HG02678 (cell line): Measurements from ENCODE around the gene ADGRG1.
A peak's percentile ranks its signal among the peaks of the same experiment; 100 is the strongest.

Experiments used
- ATAC-seq: cut with Tn5 transposase; IDR thresholded peaks from one replicate; pipeline ENCODE4 v1.9.1; 2021; ENCODE audit warnings: mild to moderate bottlenecking, moderate library complexity; ENCODE audit not compliant: unreplicated experiment

The ADGRG1 gene

DNA sequence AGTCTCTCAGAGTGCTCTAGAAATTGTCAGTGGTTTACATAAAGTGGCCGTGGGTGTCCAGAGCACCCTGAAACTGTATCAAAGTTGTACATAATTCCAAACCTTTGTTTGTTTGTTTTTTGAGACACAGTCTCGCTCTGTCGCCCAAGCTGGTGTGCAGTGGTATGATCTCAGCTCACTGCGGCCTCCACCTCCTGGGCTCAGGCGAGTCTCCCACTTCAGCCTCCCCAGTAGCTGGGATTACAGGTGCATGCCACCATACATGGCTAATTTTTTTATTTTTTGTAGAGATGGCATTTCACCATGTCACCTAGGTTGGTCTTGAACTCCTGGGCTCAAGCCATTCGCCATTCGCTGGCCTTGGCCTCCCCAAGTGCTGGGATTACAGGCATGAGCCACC, 24.3 kb upstream of the ADGRG1 start:
- no peak for ATAC-seq

DNA sequence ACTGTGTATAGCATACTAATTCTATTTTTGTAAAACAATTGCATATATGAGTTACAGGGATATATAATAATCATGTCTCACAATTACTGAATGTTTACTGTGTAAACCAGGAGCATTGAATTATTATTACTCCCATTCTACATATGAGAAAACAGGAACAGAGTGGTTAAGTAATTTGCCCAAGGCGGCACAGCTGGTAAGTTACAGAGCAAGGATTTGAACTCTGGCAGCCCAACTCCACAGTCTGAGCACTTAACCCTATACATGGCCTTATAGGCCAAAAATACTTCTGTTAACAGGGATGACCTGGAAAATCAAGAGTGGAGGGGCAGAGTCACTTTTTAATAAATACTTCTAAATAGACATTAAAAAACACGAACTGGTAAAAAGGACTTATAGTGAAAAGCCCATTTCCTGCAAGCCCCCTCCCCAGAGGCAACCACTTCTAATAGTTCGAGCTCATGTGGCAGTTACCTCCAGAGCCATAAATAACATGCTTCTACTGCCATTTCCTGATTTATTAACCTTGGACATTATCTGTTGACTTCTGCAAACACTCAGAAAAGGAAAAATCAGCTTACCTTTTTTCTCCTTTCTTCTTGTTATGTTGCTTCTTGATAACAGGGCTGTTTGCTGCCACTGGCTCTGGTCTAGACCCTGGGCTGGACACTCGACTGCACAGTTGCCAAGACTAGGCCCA, 22.1 kb upstream of the ADGRG1 start:
- no peak for ATAC-seq

DNA sequence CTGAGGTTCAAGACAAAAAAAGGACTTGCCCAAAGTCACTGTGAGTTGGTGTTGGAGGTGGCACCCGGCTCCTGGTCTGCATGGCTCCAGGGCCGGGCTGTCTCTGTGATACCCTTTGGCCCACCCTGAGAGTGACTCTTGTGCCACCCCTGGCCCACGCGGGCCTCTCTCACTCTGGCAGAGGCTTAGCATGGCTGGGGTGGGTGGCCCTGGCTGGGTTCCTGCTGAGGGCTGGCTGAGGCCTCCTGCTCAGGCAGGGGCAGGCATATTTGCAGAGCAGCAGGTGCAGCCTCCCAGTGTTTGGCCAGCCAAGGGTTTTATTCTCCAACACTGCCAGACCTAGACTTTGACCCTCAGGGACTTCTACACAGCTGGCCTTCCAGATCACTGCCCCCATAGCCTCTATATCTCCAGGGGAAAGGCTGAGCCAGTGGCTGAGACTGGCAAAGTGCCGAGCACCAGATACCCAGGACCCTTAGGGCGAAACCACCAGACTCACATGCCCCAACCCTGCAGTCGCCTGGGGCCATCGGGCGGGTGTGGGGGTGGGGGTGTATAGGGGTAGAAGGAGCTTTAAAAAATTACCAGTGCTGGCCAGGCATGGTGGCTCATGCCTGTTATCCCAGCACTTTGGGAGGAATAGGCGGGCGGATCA, 21.5 kb upstream of the ADGRG1 start:
- no peak for ATAC-seq

DNA sequence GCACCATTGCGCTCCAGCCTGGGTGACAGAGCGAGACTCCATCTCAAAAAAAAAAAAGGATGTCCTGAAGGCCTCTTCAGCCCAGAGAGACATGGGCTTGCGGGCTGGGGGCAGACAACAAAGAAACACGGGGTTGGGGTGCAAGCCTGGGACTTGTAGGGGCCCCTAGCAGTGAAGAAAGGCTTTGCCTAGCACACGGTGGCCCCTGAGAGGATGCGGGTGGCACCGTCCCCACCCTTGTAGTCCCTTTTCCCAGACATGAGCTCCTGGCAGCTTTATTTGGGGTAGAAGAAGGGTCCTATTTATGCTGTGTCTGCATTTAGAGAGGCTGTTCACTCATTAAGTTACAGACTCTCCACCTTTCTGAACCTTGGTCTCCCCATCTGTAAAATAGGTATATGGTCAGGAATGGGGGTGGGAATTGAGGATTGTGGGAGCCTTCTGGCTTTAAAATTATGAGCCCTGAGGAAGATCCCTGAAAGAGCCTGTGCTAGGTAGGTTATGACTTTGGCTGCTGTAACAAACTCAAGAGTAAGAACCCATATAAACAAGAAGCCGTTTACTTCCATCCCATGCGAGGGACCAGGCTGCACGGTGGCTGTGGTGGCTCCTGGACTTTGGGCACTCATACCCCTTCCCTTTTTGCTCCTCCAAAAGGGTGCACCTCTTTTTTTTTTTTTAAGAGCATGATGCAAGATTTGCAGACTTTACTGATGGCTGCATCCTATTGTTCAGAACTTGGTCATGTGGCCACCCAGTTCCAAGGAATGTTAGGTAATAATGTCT, 20.6 kb upstream of the ADGRG1 start:
- ATAC-seq: no peak

DNA sequence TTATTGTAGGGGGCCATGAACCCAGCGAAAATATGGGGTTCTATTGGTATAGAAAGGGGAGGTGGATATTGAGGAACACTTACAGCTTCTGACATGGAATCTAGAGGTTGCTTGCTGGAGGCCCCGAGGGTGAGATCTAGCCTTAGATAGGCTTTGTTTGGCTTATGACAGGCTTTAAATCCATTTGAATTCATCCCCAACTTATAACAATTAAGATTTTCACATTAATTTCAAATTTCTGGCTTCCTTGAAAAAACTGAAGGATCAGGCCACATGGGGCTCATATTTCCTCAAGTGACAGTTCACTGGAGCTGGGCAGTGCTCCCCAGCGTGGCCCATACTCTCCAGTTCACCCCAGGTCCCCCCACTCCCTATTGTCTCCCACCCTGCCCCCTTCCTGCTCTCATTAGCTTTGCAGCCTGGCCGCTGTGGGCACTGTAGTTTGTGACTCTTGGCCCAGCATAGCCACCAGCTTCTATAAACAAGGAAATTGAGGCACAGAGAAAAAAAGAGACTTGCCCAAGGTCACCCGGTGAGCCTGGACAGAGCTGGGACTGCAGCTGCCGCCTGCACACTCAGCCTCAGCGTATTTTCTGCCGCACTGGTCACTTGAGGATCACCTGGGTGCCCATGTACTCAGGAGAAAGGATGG, 19.8 kb upstream of the ADGRG1 start:
- no peak for ATAC-seq

DNA sequence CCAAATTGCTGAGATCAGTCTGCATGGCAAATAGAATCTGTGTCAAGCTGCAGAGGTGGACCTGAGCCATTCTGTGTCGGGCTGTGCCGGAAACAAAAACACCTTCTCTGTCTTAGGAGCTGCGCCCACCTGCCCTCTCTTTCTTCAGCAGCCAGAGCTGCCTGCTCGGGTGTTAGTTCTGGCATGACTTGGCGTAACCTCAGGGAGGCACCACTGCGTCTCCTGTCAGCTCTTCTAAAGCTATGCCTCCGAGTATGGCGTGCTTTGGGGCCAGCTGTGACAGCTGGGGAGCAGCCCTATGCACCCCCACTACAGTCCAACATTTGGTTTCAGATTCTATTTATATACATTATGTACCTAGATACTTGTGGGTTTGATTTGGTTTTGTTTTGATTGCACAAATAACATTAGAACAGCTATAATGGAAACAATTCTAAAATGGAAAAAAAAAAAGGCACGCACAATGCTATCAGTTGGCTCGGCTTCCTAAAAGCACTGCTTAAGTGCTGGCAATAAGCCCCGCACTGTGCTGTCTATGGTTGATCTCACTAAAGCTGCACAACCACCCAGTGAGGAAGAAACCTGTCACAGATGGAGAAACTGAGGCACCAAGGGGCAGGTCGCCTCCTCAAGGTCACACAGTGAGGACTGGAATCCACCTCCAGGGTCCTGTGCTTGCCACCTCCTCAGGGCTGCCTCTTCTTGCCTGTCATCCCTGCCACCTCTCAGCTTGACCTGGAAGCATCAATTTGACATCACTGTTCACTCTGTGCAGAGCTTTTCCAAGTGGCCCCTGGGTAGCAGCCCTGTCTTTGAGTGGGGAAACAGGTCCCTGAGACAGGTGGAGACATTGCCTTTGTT, 18.7 kb upstream of the ADGRG1 start:
- peak; percentile 95 for ATAC-seq

DNA sequence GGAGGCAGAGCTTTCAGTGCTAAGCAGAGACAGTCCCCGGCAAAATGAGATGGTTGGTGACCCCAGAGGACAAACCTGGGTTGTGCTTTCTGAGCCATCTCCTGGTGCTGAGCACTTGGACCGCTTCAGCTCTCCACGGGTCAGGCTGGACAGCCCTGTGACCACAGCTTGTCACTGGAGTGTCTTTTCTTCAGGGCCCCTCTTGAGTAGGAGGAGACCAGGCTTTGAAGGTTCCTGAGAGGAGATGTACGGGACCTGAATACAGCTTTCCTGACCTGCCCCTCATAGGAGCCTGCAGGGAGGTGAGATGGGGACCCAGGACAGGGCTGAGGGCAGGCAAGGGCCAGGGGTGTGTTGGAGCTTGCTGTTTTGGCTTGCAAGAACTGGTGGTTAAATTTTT, 17.8 kb upstream of the ADGRG1 start:
- no peak for ATAC-seq

DNA sequence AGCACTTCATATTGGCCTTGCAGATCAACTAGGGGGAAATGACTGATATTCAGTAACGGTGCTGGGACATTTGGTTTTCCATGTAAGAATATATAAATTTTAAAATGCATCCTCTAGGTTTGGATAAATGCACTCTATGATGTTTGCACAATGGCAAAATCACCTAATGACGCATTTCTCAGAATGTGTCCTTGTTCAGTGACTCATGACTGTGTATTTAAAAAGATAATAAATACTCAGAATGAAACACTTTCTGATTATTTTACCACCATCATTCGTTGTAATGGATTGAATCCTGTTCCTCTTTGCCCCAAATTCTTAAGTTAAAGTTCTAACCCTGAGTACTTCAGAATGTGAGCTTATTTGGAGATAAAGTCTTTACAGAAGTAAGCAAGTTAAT, 17.2 kb upstream of the ADGRG1 start:
- ATAC-seq: no peak

DNA sequence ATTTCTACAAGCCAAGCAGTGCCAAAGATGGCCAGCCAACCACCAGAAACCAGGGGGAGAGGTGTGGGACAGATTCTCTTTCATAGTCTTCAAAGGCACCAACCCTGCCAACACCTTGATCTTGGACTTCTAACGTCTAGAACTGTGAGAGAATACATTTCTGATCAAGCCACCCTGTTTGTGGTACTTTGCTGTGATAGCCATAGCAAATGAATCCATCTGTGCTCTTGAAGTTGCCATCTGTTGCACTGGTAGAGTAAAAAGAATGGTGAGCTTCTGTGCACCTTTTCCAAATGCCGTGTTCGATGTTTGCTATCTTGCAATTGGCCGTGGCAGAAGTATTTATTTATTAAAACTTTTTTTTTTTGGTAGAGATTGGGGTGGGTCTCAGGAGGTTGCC, 16.7 kb upstream of the ADGRG1 start:
- ATAC-seq: no peak

DNA sequence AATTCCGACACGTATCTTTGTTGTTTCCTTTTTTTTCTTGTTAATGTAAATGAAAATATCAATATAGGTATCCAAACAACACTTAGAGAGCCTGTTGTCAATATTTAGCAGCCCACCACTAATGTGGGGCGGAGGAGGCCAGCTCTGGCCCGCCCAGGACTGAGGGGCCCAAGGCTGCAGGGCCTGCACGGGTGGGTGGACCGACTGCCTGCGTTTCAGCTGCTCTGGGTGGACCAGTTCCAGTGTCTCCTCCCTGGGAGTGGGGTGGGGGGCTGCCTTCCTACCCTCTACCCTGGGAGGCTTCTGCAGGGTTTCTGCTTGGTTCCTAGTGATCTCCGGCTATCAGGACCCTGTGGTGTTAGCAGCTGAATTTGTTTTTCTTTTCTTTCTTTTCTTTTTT, 15.9 kb upstream of the ADGRG1 start:
- ATAC-seq: no peak

DNA sequence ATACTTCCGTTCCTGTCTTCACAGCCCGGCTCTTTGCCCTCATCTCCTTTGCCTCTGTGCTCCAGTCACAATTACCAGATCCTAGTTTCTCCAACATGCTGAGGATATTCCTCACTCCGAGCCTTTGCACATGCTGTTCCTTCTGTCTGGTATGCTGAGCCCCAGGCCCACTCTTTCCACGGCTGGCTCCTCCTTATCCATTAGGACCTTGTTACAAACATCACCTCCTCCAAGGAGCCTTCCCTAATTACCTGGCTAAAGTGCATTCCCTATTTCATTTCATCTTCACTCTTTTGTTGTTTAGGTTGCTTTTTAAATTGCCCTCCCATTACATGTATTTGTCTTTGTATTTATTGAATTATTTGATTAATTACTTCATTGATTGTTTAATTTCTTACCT, 14.9 kb upstream of the ADGRG1 start:
- no peak for ATAC-seq

DNA sequence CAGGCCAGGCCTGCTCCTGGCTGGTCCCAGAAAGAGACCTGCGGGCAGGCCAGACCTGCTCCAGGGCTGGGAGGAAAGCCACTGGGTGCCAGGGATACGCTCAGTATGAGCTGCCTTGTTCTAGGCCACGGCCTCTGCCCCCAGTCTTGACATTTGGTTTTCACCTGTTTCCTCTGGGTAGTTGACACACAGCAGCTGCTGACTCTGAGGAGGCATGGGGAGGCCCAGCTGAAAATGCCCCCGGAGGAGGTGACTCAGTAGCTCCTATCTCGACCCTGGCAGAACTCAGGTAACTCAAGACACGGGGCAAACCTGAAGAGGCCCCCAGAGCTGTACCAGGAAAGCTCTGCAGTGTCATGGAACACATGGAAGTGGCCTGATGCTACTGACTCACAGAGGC, 13.9 kb upstream of the ADGRG1 start:
- no peak for ATAC-seq

DNA sequence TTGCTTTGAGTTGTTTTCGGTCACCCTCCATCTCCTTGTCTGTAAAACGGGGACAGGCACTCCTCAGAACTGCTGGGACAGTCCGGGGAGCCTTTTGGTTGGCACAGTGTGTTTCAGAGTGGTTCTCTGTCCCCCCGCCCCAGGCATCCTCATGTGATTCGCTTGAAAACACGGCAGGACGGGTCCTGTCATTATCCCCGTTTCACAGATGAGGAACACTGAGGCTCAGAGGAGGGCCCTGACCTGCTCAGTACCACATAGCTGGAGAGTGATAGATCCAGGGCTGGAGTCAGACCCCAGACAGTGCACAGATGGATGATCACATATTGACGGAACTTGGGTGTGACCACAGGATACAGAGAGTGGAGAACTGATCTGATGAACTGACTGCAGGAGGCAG, 13.5 kb upstream of the ADGRG1 start:
- ATAC-seq: no peak

DNA sequence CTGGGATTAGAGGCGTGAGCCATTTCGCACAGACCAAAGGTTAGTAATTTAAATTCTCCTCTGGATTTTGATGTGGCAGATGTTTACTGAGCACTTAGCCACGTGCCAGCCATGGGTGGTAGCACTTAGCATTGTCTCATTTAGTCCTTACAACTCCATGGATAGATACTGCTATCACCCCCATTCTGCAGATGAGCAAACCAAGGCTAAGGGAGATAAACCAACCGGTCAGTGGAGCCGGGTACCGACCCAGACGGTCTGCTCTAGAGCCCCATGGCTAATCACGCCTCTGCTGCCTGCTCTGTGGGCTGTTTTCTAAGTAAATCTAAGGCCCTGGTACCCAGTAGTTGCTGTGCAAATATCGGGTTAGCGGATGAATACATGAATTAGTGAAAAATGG, 12.6 kb upstream of the ADGRG1 start:
- no peak for ATAC-seq

DNA sequence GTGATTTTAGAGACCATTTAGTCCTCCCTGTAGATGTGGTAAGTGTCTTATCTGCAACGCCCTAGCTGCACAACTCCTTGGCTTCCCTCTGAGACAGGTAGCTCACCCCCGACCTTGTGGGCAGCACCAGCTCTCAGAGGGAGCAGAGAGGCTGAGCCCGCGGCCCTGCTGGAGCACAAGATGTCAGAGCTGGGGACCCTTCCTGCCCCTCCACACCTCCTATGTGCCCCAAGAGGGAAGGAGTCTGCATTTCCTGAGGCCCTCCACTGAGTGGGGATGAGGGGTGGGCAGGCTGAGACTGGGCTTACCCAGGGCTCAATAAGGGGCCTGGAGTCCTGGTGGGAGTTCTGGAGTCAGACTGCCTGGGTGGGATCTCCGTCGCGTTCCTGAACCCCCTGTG, 12.2 kb upstream of the ADGRG1 start:
- no peak for ATAC-seq

DNA sequence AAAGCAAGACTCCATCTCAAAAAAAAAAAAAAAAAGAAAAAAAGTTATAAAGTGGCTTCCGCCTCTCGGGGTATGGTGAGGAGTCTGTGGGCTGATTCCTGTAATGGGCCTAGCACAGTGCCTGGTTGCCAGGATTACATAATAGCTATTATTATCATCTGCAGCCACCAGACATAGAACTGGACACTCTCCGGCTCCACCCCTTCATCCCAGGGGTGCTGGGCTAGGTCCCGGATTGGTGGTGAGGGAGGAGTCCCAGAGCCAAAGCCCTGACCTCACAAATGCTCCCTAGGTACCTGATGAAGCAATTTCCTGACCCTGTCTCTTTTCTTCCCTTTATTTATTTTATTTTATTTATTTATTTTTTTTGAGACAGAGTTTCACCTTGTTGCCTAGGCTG, 11.6 kb upstream of the ADGRG1 start:
- ATAC-seq: no peak

DNA sequence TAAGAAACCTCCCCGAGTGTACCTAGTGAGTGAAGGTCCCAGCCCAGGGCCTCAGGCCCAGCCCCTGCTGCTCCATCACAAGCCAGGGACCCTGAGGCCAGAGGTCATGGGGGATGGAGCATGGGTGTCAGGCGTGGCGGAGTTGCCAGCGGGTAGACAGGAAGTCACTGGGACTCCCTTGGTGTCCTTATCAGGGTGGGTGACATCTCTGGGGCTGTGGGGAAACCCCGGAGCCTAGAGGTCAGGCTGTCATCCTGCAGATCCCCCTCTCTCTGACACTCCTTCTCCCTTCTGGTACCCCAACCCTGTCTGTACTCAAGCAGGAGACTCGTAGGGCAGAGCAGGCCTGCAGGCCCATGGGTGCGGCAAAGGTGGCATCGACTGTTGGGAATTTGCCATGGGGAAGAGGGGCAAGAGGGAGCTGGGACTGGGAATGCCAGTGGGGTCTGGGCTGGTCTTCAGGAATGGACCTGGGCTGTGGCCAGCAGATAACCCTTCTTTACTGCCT, 10.8 kb upstream of the ADGRG1 start:
- no peak for ATAC-seq

DNA sequence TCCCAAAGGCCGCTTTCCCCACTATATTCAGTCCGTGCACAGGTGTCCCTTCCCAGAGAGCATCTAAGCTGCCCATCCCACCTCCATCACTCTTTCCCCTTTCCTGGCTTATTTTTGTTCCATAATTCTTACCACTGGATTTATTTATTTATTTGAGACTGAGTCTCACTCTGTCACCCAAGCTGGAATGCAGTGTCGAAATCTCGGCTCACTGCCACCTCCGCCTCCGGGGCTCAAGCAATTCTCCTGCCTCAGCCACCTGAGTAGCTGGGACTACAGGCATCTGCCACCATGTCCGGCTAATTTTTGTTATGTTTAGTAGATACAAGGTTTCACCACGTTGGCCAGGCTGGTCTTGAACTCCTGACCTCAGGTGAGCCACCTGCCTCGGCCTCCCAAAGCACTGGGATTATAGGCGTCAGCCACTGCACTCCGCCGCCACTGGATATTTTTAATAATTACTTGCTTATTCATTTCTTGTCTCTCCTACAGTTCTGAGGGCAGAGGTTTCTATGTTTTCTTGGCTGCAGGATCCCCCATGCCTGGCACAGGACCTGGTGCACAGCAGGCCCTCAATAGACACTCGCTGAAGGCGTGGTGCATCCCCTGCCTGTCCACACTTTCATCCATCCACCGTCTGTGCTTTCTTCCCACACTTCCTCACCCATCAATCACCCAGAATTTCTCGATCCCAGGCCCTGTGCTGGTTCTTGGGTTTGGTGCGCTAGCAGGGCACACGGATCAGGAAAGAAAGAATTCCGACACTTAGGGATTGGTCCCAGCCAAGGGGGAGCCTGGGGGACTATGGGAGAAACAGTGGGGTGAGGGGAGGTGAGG, 9.9 kb upstream of the ADGRG1 start:
- no peak for ATAC-seq

DNA sequence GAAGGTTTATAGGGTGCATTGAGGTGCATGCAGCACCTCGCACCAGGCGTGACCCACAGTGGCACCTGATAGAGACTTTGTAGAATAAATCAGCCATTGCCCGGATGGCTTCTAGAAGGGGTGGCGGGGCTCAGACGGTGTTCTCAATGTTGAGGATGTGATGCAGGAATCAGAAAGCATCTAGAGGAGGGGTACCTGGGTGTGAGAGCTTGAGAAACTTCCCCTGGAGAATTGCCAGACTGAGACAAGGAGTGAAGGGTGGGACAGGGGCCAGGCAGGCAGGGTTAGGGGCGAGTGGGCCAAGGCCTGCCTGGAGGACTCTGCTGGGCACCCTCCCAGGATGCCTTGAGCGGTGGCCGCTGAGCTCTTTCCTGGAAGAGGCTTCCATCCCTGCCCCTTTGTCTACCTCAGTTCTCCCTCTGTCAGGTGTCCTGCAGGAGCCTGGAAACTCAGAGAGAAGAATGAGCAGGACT, 9.3 kb upstream of the ADGRG1 start:
- no peak for ATAC-seq
